ENCODE results near the gene POLR3GL.

The POLR3GL gene

GRCh38 chr1:145960468-145961108 lies 3.9 kb upstream of the POLR3GL start:
- ATAC-seq = peak; percentile 52

GRCh38 chr1:145961109-145961424 lies 3.4 kb upstream of the POLR3GL start:
- ATAC-seq = no peak
- TF ChIP-seq BACH2 (CRISPR knock-in tag; IDR thresholded peaks at IDR 0.05; ENCODE audit: borderline replicate concordance) (no peak), POU6F1 (CRISPR knock-in tag; IDR thresholded peaks at IDR 0.05; ENCODE audit: borderline replicate concordance, low read depth) (no peak), CREB5 (CRISPR knock-in tag; IDR thresholded peaks at IDR 0.05; ENCODE audit: low read depth) (no peak), TSHZ2 (CRISPR knock-in tag; IDR thresholded peaks at IDR 0.05) (no peak), RARB (CRISPR knock-in tag; IDR thresholded peaks at IDR 0.05) (no peak), ISL1 (CRISPR knock-in tag; IDR thresholded peaks at IDR 0.05) (no peak), ARNTL (CRISPR knock-in tag; IDR thresholded peaks at IDR 0.05; ENCODE audit: borderline replicate concordance, low read depth) (no peak), ESRRG (CRISPR knock-in tag; IDR thresholded peaks at IDR 0.05) (no peak), OSR1 (CRISPR knock-in tag; IDR thresholded peaks at IDR 0.05) (no peak), ZC3H10 (CRISPR knock-in tag; IDR thresholded peaks at IDR 0.05) (no peak)

More at GRCh38 chr1:145960468-145961108, 3.9 kb upstream of the POLR3GL start:
- TF ChIP-seq ZFP30 (CRISPR knock-in tag; IDR thresholded peaks at IDR 0.05) = no peak
- no peak for TF ChIP-seq CREB5 (CRISPR knock-in tag; IDR thresholded peaks at IDR 0.05; ENCODE audit: low read depth)
- TF ChIP-seq OSR1 (CRISPR knock-in tag; IDR thresholded peaks at IDR 0.05) = no peak
- no peak for TF ChIP-seq CSRNP3 (CRISPR knock-in tag; IDR thresholded peaks at IDR 0.05)
- no peak for TF ChIP-seq ZFP3 (CRISPR knock-in tag; IDR thresholded peaks at IDR 0.05)
- no peak for TF ChIP-seq CSDC2 (CRISPR knock-in tag; IDR thresholded peaks at IDR 0.05)
- TF ChIP-seq ARNTL (CRISPR knock-in tag; IDR thresholded peaks at IDR 0.05; ENCODE audit: borderline replicate concordance, low read depth) = no peak
- TF ChIP-seq TCF4 (CRISPR knock-in tag; IDR thresholded peaks at IDR 0.05; ENCODE audit: borderline replicate concordance) = no peak
- no peak for TF ChIP-seq ZNF565 (CRISPR knock-in tag; conservative IDR thresholded peaks at IDR 0.05; ENCODE audit: low read depth)
- TF ChIP-seq SNAI2 (CRISPR knock-in tag; IDR thresholded peaks at IDR 0.05) = no peak
- no peak for TF ChIP-seq ZNF70 (CRISPR knock-in tag; IDR thresholded peaks at IDR 0.05)
- TF ChIP-seq ESRRG (CRISPR knock-in tag; IDR thresholded peaks at IDR 0.05) = no peak
- no peak for TF ChIP-seq ISL1 (CRISPR knock-in tag; IDR thresholded peaks at IDR 0.05)
- no peak for TF ChIP-seq TSHZ2 (CRISPR knock-in tag; IDR thresholded peaks at IDR 0.05)
- TF ChIP-seq RARB (CRISPR knock-in tag; IDR thresholded peaks at IDR 0.05) = no peak

Data from SK-N-SH treated with all-trans-retinoic acid at 6 μM for 48 hours (cell line).